Measurements from ENCODE around the gene ASB2.
A peak's percentile ranks its signal among the peaks of the same experiment; 100 is the strongest.

ASB2 gene

GRCh38 chr14:93936245-93936644, 40.1 kb downstream of the ASB2 start:
- Histone ChIP-seq H3K36me3 (replicated peaks; ENCODE audit: low read depth, low read length) (no peaks in the 10 kb centered on the region), H4K20me1 (ENCODE audit: insufficient read depth, low read length) (no peaks in the 10 kb centered on the region), H3K27ac (ENCODE audit: low read length) (no peak overlapping the region), H3K9me3 (ENCODE audit: insufficient read depth, low read length) (no peaks in the 10 kb centered on the region), H3K27me3 (ENCODE audit: low read depth, low read length) (no peaks in the 10 kb centered on the region), H3K4me2 (ENCODE audit: low read length) (no peak overlapping the region), H3K79me2 (ENCODE audit: low read length) (no peaks in the 10 kb centered on the region), H3K9ac (ENCODE audit: low read length) (no peak overlapping the region), H3K4me3 (ENCODE audit: low read length) (no peak overlapping the region), H3K4me1 (ENCODE audit: low read length) (peaks cover 11% of the 10 kb centered on the region), H2AFZ (ENCODE audit: low read depth, low read length) (no peak overlapping the region)
- TF ChIP-seq EZH2phosphoT487 (IDR thresholded peaks at IDR 0.05; ENCODE audit: low read depth) (no peak), CTCF (IDR thresholded peaks at IDR 0.05; ENCODE audit: low read depth, low read length) (peak; percentile 71)

- Histone ChIP-seq H3K27ac (ENCODE audit: low read length) (no peak overlapping the region), H2AFZ (ENCODE audit: low read depth, low read length) (no peak overlapping the region), H3K36me3 (replicated peaks; ENCODE audit: low read depth, low read length) (no peaks in the 10 kb centered on the region), H3K4me1 (ENCODE audit: low read length) (peaks cover 11% of the 10 kb centered on the region), H4K20me1 (ENCODE audit: insufficient read depth, low read length) (no peaks in the 10 kb centered on the region), H3K9ac (ENCODE audit: low read length) (no peak overlapping the region), H3K4me2 (ENCODE audit: low read length) (no peak overlapping the region), H3K79me2 (ENCODE audit: low read length) (no peaks in the 10 kb centered on the region), H3K27me3 (ENCODE audit: low read depth, low read length) (no peaks in the 10 kb centered on the region), H3K9me3 (ENCODE audit: insufficient read depth, low read length) (no peaks in the 10 kb centered on the region), H3K4me3 (ENCODE audit: low read length) (no peak overlapping the region)
- TF ChIP-seq EZH2phosphoT487 (IDR thresholded peaks at IDR 0.05; ENCODE audit: low read depth) (no peak), CTCF (IDR thresholded peaks at IDR 0.05; ENCODE audit: low read depth, low read length) (no peak)
These were observed 41.2 kb downstream of the ASB2 start for GRCh38 chr14:93935213-93935612.

- Histone ChIP-seq H3K27ac (ENCODE audit: low read length) (no peak overlapping the region), H3K9me3 (ENCODE audit: insufficient read depth, low read length) (no peaks in the 10 kb centered on the region), H3K27me3 (ENCODE audit: low read depth, low read length) (no peaks in the 10 kb centered on the region), H3K4me3 (ENCODE audit: low read length) (no peak overlapping the region), H4K20me1 (ENCODE audit: insufficient read depth, low read length) (no peaks in the 10 kb centered on the region), H2AFZ (ENCODE audit: low read depth, low read length) (no peak overlapping the region), H3K79me2 (ENCODE audit: low read length) (no peaks in the 10 kb centered on the region), H3K9ac (ENCODE audit: low read length) (no peak overlapping the region), H3K36me3 (replicated peaks; ENCODE audit: low read depth, low read length) (no peaks in the 10 kb centered on the region), H3K4me2 (ENCODE audit: low read length) (no peak overlapping the region), H3K4me1 (ENCODE audit: low read length) (peaks cover 9% of the 10 kb centered on the region)
- TF ChIP-seq CTCF (IDR thresholded peaks at IDR 0.05; ENCODE audit: low read depth, low read length) (no peak), EZH2phosphoT487 (IDR thresholded peaks at IDR 0.05; ENCODE audit: low read depth) (no peak)
These were observed 43.7 kb downstream of the ASB2 start for GRCh38 chr14:93932642-93933041.

- peaks cover 16% of the 10 kb centered on the region for H3K4me1 ChIP-seq (ENCODE audit: low read length)
- H4K20me1 ChIP-seq (ENCODE audit: insufficient read depth, low read length), result no peaks in the 10 kb centered on the region
- no peaks in the 10 kb centered on the region for H3K9me3 ChIP-seq (ENCODE audit: insufficient read depth, low read length)
- no peak overlapping the region for H3K4me3 ChIP-seq (ENCODE audit: low read length)
- TF ChIP-seq EZH2phosphoT487 (IDR thresholded peaks at IDR 0.05; ENCODE audit: low read depth) (no peak), CTCF (IDR thresholded peaks at IDR 0.05; ENCODE audit: low read depth, low read length) (no peak)
- no peaks in the 10 kb centered on the region for H3K36me3 ChIP-seq (replicated peaks; ENCODE audit: low read depth, low read length)
- H3K27ac ChIP-seq (ENCODE audit: low read length), result no peak overlapping the region
- no peak overlapping the region for H3K4me2 ChIP-seq (ENCODE audit: low read length)
- no peak overlapping the region for H2AFZ ChIP-seq (ENCODE audit: low read depth, low read length)
- no peaks in the 10 kb centered on the region for H3K27me3 ChIP-seq (ENCODE audit: low read depth, low read length)
- H3K79me2 ChIP-seq (ENCODE audit: low read length), result no peaks in the 10 kb centered on the region
- H3K9ac ChIP-seq (ENCODE audit: low read length), result no peak overlapping the region
These were observed 45.4 kb downstream of the ASB2 start for GRCh38 chr14:93930989-93931307.
